Ascending aorta (tissue), 2 donors: Measurements from ENCODE around the gene FAM107B. TPM values are rescaled to one million over a fixed set of nuclear protein-coding genes. Genes with fewer than 3 reads are reported as not detected.

Experiments used
- DNase-seq, 2 donors: peaks; one replicate each; pipeline ENCODE4 v3.0.0-alpha.2; 2019; ENCODE audit warnings: low spot score in 2 of 2
- H3K27ac ChIP-seq, 2 donors: fragments of 200-600 bp; sonication (generic); one replicate each; pipeline ENCODE4 v1.5.1; 2016 to 2017; ENCODE audit warnings: mild to moderate bottlenecking in 1 of 2
- H3K27me3 ChIP-seq: fragments of 200-600 bp; sonication (generic); one replicate; pipeline ENCODE4 v1.5.1; 2017
- H3K36me3 ChIP-seq, 2 donors: fragments of 200-600 bp; sonication (generic); one replicate each; pipeline ENCODE4 v1.5.1; 2016
- H3K4me1 ChIP-seq, 2 donors: fragments of 200-600 bp; sonication (generic); one replicate each; pipeline ENCODE4 v1.5.1; 2016 to 2017; ENCODE audit warnings: mild to moderate bottlenecking in 1 of 2
- H3K4me3 ChIP-seq, 2 donors: fragments of 200-600 bp; sonication (generic); one replicate each; pipeline ENCODE4 v1.5.1; 2016 to 2017; ENCODE audit warnings: mild to moderate bottlenecking in 1 of 2
- H3K9me3 ChIP-seq, 2 donors: fragments of 200-600 bp; sonication (generic); one replicate each; pipeline ENCODE4 v1.5.1; 2016
- CTCF ChIP-seq, 3 experiments: fragments of 200-600 bp in 2 of 3; fragments of 450-650 bp in 1 of 3; sonication (generic) in 2 of 3; IDR thresholded peaks; one replicate each; pipeline ENCODE4 v1.5.1; 2016 to 2019; ENCODE audit warnings: antibody characterized with exemption in 3 of 3, mild to moderate bottlenecking in 1 of 3, moderate library complexity in 1 of 3
- intact Hi-C: fragments of 100-400 bp; cut with DNase I; formaldehyde crosslinking; loops from one replicate; pipeline ENCODE4 v1.15.1; 2023
- total RNA-seq: library from RNA; depleted of rRNA; stranded (reverse); fragments of >200 nt; gene quantifications from one replicate; pipeline ENCODE4 v1.1.0, GENCODE V29; 2016

FAM107B gene
- total RNA-seq, 1 donor from 2014 or later: 3.7 TPM

- Histone ChIP-seq H3K4me3 (no peak overlapping the region), H3K9me3 (no peaks in the 10 kb centered on the region), H3K36me3 (no peaks in the 10 kb centered on the region), H3K27ac (no peak overlapping the region), H3K27me3 (no peaks in the 10 kb centered on the region), H3K4me1 (no peaks in the 10 kb centered on the region)
- no peak for TF ChIP-seq CTCF (IDR thresholded peaks at IDR 0.05)
- intact Hi-C loops: no loop called here
- no peak for DNase-seq
These were observed 285.0 kb downstream of the FAM107B start for GRCh38 chr10:14489522-14490177.

- no peak for TF ChIP-seq CTCF (IDR thresholded peaks at IDR 0.05)
- Histone ChIP-seq H3K27ac (no peak overlapping the region), H3K4me3 (no peak overlapping the region), H3K4me1 (no peaks in the 10 kb centered on the region), H3K9me3 (no peaks in the 10 kb centered on the region), H3K36me3 (no peaks in the 10 kb centered on the region), H3K27me3 (no peaks in the 10 kb centered on the region)
- intact Hi-C loops: no loop called here
- DNase-seq: no peak
These were observed 287.2 kb downstream of the FAM107B start for GRCh38 chr10:14487488-14487883.

GRCh38 chr10:14486777-14487487, 287.8 kb downstream of the FAM107B start:
- no peaks in the 10 kb centered on the region for H3K9me3 ChIP-seq
- no peaks in the 10 kb centered on the region for H3K36me3 ChIP-seq
- no peak overlapping the region for H3K27ac ChIP-seq
- H3K4me3 ChIP-seq: no peak overlapping the region
- H3K4me1 ChIP-seq: no peaks in the 10 kb centered on the region
- no peak for DNase-seq
- no peaks in the 10 kb centered on the region for H3K27me3 ChIP-seq
- no peak for TF ChIP-seq CTCF (IDR thresholded peaks at IDR 0.05)
- intact Hi-C loops: no loop called here

- DNase-seq: no peak
- H3K9me3 ChIP-seq: no peaks in the 10 kb centered on the region
- H3K4me3 ChIP-seq: no peak overlapping the region
- H3K27ac ChIP-seq: no peak overlapping the region
- no peaks in the 10 kb centered on the region for H3K27me3 ChIP-seq
- TF ChIP-seq CTCF (IDR thresholded peaks at IDR 0.05): no peak
- no peaks in the 10 kb centered on the region for H3K4me1 ChIP-seq
- H3K36me3 ChIP-seq: no peaks in the 10 kb centered on the region
- intact Hi-C loops: no loop called here
These were observed 288.7 kb downstream of the FAM107B start for GRCh38 chr10:14485986-14486385.

- intact Hi-C loops: no loop called here
- no peak for TF ChIP-seq CTCF (IDR thresholded peaks at IDR 0.05)
- Histone ChIP-seq H3K27ac (no peak overlapping the region), H3K4me3 (no peak overlapping the region), H3K9me3 (no peaks in the 10 kb centered on the region), H3K4me1 (no peaks in the 10 kb centered on the region), H3K36me3 (no peaks in the 10 kb centered on the region), H3K27me3 (no peaks in the 10 kb centered on the region)
- DNase-seq: no peak
These were observed 291.3 kb downstream of the FAM107B start for GRCh38 chr10:14483417-14483816.
